GM11168 (cell line): Measurements from ENCODE around the gene RASAL1.

Source experiments
- in situ Hi-C: fragments of 300-500 bp; cut with MboI; formaldehyde crosslinking; loops from one replicate; pipeline ENCODE4 v1.12.0; 2022; ENCODE audit warnings: low sequenced_read_pairs; ENCODE audit not compliant: unreplicated experiment

Gene RASAL1, protein sequence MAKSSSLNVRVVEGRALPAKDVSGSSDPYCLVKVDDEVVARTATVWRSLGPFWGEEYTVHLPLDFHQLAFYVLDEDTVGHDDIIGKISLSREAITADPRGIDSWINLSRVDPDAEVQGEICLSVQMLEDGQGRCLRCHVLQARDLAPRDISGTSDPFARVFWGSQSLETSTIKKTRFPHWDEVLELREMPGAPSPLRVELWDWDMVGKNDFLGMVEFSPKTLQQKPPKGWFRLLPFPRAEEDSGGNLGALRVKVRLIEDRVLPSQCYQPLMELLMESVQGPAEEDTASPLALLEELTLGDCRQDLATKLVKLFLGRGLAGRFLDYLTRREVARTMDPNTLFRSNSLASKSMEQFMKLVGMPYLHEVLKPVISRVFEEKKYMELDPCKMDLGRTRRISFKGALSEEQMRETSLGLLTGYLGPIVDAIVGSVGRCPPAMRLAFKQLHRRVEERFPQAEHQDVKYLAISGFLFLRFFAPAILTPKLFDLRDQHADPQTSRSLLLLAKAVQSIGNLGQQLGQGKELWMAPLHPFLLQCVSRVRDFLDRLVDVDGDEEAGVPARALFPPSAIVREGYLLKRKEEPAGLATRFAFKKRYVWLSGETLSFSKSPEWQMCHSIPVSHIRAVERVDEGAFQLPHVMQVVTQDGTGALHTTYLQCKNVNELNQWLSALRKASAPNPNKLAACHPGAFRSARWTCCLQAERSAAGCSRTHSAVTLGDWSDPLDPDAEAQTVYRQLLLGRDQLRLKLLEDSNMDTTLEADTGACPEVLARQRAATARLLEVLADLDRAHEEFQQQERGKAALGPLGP

DNA sequence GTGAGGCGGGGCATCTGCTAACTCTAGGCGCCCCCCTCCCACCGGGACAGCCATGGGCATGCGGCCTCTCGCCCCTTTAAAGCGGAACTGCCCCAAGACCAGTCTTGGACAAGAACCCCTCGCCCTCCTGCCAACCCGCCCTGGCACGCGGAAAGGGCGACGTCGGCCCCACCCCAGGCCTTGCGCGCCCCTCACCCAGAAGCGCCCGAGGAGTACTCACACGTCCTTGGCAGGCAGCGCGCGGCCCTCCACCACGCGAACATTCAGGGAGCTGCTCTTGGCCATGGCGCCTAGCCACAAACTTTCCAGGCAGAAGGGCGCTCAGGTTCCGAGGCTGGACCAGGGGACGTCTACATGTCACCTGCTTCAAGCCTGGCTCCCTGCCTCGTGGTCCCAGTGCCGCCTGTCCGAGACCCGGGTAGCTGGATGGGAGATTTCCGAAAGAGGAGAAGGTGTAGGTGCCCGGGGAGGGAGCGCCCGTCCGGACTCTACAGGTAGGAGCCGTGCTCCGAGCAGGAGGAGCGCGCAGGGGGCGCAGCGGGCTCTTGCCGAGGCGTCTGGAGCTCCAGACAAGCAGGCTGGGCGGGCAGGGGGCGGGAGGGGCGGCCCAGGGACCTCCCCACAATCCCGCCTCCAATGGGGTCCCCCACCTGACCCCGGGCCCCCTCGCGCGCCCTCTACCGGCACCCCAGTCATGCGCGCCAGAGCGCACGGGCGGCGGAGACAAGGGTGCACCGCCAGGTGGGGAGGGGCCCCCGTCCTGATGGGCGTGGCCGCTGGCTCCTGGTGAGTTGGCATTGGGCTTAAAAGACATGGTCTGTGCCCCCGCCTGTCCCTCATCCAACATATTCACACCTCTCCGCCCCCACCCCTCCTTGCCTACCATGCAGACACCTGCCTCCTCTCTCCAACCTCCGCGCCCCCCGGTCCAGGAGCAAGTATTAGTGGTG is at the start of gene RASAL1:
Gene RASAL1, minus strand, starts transcription at position 584 of the 950 bp plus-strand sequence. Its CDS starts 299 bp downstream, at position 285.
- in situ Hi-C loops, result no loop called here

DNA sequence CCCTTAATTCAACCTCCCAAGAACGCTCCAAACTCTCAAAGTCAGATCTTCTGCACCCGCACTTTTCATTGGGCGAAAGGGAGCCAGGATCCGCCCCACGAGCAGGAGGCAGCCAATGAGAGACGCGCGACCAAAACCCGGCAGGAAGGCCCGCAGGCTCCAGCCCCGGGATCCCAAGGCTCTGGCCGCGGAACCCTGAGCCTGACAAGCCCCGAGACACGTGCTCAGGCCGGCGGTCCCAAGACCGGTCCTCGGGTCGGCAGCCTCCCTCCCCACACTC is 49.3 kb upstream of the RASAL1 start:
- in situ Hi-C loops, result no loop called here

DNA sequence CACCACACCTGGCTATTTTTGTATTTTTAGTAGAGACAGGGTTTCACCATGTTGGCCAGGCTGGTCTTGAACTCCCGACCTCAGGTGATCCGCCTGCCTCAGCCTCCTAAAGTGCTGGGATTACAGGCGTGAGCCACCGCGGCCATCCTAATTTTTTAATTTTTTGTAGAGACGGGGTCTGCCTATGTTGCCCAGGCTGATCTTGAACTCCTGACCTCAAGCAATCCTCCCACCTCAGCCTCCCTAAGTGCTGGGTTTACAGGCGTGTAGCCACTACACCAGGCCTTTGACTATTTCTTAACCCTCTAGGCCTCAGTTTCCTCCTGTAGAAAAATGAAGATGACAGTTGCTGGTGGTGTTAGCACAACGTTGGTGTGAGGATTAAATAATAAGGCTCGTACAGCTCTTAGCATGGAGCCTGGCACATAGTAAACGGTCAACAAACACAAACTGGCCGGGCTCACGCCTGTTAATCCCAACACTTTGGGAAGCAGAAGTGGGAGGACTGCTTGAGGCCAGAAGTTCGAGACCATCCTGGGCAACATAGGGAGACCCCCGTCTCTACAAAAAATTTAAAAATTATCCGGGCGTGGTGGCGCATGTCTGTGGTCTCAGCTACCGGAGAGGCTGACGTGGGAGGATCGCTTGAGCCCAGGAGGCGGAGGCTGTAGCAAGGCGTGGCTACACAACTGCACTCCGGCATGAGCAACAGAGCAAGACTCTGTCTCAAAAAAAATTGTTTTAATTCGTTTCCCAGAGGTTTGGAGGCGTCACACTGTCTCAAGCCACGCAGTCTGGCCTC is 48.7 kb upstream of the RASAL1 start:
- in situ Hi-C loops, result no loop called here

DNA sequence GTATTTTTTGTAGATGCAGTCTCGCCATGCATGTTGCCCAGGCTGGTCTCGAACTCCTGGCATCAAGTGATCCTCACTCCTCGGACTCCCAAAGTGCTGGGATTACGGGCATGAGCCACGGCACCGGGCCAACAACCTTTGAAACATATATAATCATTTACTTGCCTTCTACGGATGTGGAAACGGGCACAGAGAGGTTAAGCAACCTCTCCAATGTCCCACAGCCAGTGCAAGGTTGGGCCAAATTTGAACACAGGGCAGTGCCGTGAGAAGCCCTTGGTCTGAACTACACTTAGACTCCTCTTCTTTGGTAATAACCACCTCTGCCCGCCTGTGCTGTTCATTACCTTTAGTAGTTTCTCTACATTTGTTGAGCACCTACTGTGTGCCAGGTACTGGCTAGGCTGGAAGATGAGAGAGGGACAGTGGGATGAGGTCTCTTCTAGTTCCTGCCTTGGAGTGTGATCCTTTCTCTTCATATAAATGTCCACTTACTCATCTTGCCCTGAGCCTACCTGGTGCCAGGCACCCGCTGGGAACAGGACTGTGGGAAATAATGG is 47.5 kb upstream of the RASAL1 start:
- in situ Hi-C loops, result no loop called here

DNA sequence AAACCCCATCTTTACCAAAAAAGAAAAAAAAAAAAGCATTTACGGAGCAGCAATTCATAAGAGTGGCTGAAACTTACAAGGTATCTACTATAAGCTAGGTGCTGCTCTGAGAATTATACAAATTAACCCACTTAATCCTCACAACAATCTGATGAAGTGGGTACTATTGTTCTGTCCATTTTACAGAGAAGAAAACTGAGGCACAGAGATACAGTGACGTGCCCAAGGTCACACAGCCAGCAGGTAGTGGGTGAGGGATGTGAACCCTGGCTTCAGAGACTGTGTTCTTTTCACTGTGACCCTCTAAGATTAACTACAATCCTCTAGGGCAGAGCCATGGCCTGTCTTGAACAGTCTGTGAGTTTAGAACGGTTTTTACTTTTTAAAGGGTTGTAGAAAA is 46.4 kb upstream of the RASAL1 start:
- in situ Hi-C loops, result no loop called here

DNA sequence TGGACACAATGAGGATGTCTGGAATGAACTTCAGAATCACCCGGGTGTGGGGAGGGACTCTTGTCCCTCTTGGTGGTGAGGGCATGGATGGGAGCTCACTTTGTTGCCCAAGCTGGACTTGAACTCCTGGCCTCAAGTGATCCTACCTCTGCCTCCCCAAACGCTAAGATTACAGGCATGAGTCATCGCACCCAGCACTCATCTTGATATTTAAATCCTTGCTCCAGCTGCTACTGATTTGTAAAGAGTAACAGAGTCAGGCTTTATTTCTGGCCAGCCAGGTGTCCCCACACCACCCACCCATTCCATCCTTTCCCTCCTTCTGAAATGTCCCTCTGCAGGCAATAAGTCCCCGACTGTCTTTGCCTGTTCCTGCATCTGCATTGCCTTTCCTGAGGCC is 44.8 kb upstream of the RASAL1 start:
- in situ Hi-C loops, result no loop called here

DNA sequence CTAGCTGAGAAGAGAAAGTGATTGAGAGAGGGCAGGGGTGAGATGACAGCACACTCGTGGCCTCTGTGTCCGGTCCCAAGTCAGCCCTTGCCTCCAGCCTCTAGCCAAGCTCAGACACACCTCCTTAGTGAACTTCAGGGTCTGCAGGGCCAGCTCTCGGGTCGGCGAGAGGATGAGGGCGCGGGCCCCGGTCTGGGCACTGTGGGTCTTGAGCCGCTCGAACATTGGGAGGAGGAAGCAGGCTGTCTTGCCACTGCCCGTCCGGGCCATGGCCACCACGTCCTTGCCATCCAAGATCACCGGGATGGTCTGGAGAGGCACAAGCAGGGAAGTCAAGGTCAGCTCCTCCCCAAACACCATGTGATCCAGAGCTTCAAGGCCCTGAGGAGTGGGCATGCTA is 43.5 kb upstream of the RASAL1 start:
- in situ Hi-C loops, result no loop called here

DNA sequence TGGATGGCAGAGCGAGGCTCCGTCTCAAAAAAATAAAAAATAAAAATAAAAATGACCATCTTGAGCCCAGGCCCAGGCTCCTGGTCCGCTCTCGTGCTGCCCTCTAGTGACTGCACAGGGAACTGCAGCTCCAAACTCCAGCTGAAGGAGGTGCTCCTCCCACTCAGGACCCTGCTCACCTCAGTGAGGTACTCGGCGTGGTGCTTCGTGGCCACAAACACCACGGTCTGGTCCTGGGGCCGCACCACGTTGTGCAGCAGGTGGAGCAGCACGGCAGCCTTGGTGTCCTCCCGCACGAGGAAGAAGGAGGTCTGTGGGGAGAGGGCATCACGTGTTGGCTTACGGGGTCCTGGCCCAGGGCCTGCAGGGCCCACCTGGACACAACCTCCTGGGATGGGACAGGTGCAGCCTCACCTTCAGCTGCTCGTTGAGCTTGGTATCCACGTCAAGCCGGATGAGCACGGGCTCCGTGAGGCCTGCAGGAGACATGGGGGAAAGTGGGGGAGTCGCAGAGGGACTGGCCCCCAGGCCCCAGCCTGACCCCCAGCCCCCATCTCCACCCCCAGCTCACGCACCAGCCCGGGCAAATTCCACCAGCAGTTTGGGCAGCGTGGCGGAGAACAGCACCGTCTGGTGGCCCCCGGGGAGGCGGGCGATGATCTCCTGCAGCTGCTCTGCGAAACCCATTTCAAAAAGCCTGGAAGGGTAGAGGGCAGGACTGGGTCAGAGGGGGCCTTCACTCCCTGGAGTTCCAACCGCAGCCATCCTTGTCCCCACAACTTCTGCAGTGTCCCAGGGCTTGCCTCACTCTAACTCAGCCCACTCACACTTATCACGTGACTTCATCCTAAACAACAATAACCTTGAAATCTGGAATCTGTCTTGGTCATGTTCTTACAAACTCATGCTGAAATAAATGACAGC is 39.2 kb upstream of the RASAL1 start:
- in situ Hi-C loops, result no loop called here

DNA sequence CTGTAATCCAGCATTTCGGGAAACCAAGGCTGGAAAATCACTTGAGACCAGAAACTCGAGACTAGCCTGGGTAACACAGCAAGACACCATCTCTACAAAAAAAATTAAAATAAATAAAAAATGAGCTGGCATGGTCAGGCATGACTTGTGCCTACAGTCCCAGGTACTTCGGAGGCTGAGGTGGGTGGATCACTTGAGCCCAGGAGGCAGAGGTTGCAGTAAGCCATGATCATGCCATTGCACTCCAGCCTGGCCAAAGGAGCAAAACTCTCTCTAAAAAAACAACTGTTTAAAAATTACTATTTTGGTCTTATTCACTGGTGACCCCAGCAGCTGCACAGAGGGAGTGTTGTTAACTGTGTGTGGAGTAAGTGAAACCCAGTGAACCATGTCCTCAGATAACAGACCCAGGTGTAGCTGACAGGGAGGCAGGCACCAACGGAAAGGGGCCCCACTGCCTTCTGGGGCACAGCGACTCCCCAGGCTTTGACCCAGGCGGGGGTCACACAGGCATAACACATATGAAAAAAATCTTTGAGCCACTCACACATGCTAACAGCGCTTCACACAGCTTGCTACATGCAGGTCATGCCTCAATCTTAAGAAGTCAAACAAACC is 37.6 kb upstream of the RASAL1 start:
- in situ Hi-C loops, result no loop called here

DNA sequence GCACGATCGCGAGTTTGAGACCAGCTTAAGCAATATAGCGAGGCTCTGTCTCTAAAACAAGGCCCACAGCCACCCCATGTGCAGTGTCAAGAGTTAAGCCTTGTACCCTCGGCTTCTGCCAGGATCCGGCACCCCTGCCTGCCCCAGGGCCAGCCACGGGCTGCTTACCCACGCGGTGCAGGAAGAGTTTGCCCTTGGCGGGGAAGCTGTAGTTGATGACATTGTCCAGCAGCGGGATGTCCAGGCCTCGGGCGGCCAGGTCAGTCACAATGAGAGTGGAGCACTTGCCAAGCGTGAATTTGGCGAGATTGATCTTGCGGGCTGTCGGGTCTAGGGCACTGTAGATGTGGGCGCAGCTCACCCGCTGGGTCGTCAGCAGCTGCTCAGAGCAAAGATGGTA is 36.6 kb upstream of the RASAL1 start:
- in situ Hi-C loops, result no loop called here

DNA sequence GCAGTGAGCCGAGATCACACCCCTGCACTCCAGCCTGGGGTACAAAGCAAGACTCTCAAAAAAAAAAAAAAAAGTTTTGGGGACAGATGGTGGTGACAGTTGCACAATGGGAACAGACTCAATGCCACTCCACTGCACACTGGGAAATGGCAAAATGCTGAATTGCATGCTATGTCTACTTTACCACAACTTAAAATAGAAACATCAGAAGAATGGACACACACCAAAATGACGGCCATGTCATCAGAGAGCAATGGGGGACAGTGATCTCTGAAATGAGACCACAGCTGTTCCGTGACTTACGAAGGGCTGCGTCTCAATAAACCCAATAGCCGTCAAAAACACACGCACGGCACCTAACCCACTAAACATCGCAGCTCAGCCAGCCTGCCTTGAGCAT is 36.0 kb upstream of the RASAL1 start:
- in situ Hi-C loops, result no loop called here

DNA sequence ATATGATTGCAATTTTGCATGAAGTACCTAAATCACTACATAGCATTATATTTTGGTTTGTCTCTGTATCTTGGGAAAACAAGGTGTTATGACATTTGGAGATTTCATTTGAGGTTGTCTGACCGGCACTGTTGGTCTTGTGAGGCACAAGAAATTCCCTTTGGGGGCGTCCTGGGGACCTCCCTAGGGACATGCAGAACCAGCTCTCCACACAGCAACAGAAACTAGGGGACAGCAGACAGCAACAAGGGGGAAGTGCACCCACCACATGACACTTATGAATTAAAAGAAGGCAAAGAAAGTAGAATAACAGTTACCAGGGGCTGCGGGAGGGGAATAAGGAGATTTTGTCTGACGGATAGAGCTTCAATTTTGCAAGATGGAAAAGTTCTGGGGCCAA is 35.4 kb upstream of the RASAL1 start:
- in situ Hi-C loops, result no loop called here

DNA sequence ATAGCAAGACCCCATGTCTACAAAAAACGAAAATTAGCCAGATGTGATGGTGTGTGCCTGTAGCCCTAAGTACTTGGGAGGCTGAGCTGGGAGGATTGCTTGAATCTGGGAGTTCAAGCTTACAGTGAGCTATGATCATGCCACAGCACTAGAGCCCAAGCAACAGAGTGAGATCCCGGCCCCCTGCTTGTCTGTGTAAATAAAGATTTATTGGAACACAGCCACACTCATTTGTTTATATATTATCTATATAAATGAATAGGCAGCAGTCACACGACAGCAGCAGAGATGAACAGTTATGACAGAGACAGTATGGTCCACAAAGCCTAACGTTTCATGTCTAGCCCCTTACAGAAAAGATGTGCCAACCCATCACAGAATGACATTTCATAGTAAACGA is 34.9 kb upstream of the RASAL1 start:
- in situ Hi-C loops, result no loop called here

DNA sequence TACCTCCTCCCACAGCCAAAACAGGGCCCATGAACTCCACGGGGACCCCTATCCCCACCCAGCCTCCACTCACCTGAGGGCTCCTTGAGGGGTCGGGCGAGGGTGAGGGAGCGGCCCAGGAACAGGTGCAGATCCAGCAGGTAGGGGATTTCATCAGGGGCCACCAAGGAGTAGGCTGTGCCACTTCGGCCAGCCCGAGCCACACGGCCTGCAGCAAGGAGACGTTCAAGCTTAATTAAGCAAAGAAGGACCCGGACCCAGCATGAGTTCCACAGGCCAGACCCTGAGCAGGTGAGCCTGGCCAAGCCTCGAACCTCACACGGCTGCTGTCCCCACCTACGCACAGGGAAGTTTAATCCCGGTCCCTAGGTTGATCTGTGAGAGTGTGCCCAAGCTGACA is 34.1 kb upstream of the RASAL1 start:
- in situ Hi-C loops, result no loop called here

DNA sequence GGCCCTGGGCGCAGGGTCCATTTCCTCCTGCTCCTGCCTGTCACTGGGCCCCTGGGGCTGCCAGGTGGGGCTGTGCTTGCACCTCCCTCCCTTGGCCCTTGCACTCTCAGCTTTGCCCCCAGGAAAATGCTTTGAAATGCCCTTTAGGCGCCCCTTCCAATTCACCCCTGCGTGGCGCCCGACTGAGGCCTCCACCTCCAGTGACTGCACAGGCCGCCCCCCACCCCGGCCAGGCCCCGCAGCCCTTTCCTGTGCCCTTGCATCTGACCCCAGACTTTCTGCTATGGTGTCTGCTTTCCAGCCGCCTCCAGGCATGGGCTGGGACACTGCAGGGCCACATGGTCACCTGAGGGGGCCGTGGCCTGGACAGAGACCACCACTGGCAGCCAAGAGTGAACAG is 32.3 kb upstream of the RASAL1 start:
- in situ Hi-C loops, result no loop called here

DNA sequence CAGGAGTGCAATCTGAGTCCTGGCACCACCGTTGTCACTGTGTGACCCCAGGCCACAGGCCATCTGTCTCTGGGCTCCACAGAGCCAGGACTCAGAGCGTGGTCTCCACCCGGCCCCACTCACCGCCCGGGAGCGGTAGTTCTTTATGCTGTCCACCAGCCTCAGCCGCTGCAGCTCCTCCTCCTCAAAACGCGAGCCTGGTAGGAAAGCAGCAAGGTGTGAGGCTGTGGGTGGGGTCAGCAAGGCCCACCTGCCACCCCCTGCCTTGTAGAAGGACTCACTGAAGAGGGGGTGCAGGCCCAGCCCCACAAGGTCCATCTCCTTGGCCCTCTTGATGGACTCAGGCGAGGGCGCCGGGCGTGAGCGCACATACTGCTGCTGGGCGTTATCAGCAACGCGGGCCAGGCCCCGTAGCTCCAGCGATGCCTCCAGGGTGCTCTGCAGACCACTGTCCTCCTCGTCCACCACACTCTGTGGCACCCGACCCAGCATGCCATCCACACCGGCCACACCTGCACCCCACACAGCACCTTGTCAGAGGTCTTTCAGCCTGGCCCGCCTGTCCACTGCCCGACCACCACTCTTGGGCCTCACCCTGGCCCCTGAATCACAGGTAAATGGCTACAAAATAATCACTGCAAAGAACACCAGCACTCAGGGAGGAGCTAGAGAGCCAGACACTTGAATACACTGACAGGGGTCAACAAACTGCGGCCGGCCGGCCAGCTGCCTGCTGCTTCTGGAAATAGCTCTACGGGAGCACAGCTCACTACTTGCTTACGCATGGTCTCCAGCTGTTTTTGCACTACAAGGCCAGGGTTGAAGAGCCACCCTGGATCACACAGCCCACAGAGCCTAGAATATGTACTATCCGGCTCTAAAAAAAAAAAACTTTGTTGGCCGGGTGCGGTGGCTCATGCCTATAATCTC is 30.2 kb upstream of the RASAL1 start:
- in situ Hi-C loops, result no loop called here

DNA sequence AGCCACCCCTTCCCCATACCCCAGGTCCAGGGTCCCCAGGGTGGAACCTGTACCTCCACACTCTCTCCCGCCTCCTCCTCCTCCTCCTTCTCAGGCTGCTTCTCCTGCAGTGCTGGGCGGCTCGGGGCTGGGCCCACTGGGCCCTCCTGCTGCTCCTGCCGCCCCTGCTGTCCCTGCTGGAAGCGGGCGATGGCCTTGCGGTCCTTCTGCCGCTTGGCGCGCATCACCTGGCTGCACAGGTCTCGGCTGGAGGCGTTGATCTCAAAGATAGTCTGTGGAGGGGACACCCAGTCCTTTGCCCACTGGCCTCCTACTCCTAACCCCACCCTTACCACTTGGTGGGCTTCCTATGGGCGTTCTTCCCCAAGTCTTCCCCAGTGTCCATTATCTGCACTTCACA is 28.5 kb upstream of the RASAL1 start:
- in situ Hi-C loops, result no loop called here
